Subcutaneous adipose tissue (tissue), 4 donors: ENCODE data around the gene THNSL1. TPM values are rescaled to one million over a fixed set of nuclear protein-coding genes. Genes with fewer than 3 reads are reported as not detected.

Experiments
- CTCF ChIP-seq: fragments of 450-650 bp; IDR thresholded peaks from one replicate; pipeline ENCODE4 v1.5.1; 2016; ENCODE audit warnings: low read depth, mild to moderate bottlenecking, control low read depth, antibody characterized with exemption, moderate library complexity
- total RNA-seq, 4 donors: library from RNA; depleted of rRNA; stranded (reverse); fragments of >200 nt; gene quantifications; one replicate each; pipeline ENCODE4 v1.1.0, GENCODE V29; 2016

THNSL1 gene
- total RNA-seq, 4 donors from 2014 or later = 1.3 to 2.1 (median 1.6) TPM

- no peak for TF ChIP-seq CTCF
Measured at GRCh38 chr10:25057886-25058285, 41.5 kb downstream of the THNSL1 start.

- no peak for TF ChIP-seq CTCF
Measured at GRCh38 chr10:25059990-25060389, 43.6 kb downstream of the THNSL1 start.

GRCh38 chr10:25061125-25061524, 44.7 kb downstream of the THNSL1 start:
- no peak for TF ChIP-seq CTCF

- TF ChIP-seq CTCF = no peak
Measured at GRCh38 chr10:25061711-25062449, 45.5 kb downstream of the THNSL1 start.

GRCh38 chr10:25063157-25063556, 46.7 kb downstream of the THNSL1 start:
- no peak for TF ChIP-seq CTCF

- no peak for TF ChIP-seq CTCF
Measured at GRCh38 chr10:25063644-25064043, 47.2 kb downstream of the THNSL1 start.

GRCh38 chr10:25064401-25064800, 48.0 kb downstream of the THNSL1 start:
- no peak for TF ChIP-seq CTCF
